NCI-H226 (cell line): ENCODE data around the gene IMMP1L.

Experiments
- DNase-seq: peaks from one replicate; pipeline ENCODE4 v3.0.0-alpha.2; 2015

Gene IMMP1L

DNA sequence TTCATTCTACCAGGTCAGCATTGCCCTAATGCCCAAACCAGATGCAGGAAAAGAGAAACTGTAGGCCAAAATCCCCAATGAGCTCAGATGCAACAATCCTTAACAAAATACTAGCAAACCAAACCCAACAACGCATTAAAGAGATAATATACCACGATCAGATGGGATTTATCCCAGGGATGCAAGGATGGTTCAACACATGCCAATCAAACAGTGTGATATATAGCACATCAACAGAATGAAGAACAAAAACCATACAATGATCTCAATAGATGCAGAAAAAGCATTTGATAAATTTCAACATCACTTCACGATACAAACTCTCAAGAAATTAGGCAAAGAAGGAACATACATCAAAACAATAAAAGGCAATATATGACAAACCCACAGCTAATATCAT is 45.0 kb downstream of the IMMP1L start:
- no peak for DNase-seq

DNA sequence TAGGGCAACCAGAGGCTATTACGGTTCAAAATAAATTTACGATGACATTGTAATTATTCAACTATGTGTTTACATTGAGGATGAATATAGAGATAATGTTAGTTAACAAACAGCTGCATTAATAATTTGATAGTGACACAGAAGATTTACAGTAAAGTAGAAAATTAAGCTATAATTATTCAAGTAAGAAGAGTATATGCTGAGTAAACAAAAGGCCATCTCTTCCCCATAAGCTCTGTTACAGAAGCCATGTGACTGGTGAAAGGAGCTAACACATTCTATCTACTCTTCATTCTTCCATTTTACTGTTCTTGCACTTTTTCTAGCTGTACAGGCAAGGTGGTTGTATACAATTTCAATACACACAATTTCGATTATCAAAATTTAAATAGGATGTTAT is 54.2 kb downstream of the IMMP1L start:
- no peak for DNase-seq

DNA sequence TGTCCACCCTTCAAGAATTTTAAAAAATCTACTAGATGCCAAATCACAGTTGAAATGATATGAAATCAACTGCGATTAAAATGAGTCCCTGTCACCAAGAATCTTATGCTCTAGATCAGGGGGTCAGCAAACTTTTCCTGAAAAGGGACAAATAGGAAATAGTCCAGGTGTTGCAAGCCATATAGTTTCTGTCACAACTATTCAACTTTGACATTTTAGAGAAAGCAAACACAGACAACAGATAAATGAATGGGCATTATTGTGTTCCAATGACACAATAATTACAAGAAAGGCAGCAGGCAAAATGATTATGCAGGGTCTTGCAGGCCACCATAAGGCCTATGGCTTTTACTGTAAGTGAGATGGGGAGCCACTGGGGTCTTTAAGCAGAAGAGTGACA is 58.6 kb downstream of the IMMP1L start:
- no peak for DNase-seq

DNA sequence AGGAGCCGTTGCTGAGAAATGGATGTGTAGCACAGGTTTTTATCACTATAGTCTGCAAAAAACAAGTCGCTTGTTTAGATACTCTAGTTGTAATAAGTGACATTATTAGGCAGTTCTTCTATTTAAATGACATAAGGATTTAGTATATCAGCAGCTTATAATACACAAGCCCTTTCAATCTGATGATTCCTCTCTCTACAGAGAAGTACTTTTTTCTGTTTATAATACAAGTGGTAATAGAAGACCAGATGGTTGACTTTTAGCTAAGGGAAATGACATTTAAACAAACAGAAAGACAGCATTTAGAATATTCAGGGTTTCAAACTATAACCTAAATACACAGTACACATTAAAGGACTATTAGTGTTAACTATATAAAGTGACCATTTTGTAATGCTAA is 60.4 kb downstream of the IMMP1L start:
- DNase-seq = no peak

DNA sequence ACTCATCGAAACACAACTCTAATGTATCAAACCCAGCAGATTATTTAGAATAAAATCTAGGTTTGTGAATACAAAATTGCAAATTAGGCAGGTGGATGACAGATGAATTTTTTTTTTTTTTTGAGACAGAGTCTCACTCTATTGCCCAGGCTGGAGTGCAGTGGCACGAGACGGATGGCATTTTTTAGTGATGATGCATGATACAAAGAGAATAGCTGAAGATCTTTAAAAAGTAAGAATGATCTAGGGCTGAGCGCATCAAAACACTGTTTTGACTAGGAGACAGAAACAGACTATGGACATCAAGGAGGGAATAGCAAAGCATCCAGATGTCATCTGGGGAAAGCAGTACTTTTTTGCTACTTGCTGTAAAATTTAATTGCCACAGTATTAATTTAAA is 63.8 kb downstream of the IMMP1L start:
- DNase-seq = no peak

DNA sequence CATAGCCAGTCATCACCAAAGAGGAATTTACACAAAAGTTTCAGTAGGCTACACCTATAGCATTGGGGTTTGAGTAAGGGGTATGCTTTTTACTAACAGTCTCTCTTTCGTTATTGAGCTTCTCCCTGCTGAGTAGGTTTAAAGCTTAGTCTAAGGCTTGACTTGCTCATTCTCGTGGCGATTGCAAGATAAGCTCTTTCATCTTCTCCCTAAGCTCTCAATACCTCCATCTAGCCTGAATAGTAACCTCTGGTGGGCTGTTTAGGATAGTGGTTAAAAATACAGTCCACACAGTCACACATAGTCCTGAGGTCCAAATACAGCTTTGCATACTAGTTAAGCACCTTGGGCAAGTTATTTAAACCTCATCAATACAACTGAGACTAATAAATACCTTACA is 65.6 kb downstream of the IMMP1L start:
- no peak for DNase-seq

DNA sequence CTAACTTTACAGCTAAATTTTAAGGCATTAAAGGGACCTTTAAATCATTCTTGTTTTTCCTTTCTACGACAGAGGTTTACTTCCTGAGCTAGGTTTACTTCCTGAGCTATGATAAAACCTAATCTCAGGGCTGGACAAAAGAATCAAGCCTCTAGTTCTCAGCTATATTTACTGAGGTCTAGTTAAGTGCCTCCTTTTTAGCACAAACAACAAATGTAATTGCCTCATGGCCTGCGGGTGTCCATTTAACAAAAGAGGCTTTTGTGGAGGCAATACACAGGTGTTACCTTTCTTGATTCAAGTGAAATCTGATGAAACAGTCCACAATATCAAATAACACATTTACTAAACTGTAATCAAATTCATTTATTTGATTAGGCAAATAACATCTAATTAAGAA is 67.3 kb downstream of the IMMP1L start:
- DNase-seq = no peak

DNA sequence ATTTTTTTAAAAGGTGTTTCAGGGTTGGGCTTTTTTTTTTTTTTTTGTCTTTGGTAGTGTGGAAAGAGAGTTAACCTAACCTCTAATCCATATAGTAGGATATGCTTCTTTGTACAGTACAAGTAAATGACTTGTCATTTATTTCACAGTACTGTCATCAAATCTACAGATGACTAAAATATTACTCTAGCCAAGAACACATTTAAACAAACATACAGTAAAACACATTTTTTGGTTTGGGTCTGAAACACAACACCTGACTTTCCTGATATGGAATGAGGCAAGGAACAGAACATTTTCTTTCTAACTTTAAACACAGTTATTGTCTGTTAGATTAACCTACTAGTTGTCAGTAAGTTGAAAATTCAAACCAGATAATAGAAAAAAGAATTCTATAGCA is 68.1 kb downstream of the IMMP1L start:
- no peak for DNase-seq

DNA sequence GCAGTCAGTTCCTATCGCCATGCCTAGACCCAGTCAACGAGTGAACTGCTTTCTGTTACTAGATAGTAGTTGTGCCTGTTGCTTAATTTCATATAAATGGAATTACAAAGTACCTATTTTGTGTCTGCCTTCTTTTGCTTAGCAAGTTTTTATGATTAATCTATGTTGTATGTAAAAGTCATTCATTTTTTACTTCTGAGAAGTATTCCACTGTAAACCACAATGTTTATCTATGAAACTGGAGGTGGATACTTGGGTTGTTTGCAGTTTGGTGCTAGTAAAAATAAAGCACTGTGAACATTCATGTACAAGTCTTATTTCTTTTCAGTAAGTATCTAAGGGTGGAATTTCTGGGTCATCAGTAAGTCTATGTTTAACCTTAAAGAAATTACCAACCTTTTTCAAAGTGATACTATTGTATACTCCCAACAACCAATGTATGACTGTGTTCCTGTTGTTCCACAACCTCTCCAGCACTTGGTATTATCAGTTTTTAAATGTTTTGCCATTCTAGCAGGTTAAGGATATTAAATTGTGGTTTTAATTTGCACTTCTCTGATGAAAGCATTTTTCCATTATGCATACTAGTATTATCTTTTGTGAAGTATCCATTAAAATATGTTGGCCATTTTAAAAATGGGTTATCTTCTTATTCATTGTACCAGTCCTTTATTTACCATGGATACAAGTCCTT is 71.5 kb downstream of the IMMP1L start:
- DNase-seq = peak; percentile 44

DNA sequence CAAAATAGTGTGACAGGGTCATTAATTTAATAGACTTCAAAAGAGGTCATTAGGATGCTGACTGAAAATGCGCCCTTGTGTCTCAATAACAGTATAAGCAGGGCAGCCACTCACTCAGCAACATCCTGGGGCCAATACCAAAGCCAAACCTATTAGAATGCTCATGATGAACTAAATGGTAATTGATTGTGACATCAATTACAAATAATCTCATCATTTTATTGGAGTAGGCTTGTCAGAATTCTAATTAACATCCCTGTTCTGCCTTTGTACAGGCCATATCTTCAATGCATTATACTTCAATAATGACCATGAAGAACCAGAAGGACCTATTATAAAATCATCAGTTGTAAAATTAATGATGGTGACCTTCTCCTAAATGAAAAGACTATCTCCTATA is 75.6 kb downstream of the IMMP1L start:
- DNase-seq = no peak

DNA sequence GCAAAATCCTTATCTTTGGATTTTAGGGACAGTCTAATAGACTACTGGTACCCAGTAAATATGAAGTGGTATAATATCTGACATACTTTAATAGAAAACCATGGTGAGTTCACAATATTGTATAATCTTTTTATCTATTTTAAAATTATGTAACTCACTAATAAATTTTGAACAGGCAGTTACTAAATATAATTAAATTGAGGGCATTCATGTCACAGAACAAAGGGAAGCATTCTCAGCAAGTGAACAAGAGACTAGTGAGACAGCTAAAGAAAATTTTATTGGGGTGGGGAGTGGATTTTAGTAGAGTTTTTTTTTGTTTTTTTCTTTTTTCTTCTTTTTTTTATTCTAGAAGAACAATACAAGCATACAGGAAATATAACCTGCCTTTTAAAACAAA is 84.8 kb downstream of the IMMP1L start:
- DNase-seq = no peak

DNA sequence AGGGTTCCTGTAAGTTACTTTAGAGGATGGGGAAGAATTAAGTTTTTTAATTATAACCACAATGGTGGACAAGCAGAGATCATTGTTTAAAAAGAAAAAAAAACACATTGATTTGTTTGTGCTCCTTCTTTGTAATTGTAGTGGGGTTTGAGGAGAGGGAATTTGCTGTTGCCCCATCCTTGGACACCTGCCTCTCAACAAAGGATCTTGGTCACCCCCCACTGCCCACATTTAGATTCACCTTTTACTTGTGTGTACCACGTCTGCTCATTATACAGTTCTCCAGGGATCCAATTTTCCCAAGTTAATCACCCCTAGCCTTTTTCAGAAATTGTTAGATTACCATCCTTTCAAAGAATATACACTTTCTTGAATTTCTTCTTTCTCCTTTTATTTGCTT is 86.7 kb downstream of the IMMP1L start:
- DNase-seq = no peak

DNA sequence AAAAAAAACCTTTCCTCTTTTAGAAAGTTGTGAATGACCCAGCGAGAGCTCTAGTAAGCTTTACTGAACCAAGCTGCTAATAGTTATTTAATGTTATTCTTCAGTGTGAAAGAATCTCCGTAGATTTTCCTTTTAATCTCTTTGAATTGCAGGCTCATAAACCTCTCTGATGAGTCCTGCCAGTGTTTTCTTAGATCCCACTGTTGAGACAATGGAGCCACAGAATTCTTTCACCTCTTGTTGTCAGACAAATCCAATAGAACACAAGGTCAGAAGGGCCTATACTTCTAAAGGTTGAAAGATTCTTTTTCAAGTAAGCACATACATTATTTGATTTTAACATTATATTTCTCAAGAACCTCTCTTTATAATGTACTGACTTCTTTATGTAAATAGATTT is 87.6 kb downstream of the IMMP1L start:
- no peak for DNase-seq

DNA sequence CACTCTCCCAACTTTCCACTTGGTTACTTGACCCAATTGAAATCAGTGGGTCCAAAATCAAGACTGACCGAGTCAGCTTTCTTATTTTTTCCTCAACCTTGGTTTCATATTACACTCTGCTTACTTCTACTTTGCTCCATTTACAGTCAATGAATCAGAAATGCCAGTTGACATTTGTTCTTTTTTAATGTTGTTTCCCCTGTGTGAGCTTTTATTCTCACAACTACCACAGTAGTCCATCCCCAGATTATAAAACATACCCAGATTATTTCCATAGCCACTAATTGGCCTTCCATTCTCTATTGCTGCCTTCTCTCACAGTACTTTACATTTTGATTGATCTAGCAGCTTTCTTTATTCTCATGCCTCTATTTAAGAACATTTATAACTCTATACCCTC is 89.8 kb downstream of the IMMP1L start:
- no peak for DNase-seq

DNA sequence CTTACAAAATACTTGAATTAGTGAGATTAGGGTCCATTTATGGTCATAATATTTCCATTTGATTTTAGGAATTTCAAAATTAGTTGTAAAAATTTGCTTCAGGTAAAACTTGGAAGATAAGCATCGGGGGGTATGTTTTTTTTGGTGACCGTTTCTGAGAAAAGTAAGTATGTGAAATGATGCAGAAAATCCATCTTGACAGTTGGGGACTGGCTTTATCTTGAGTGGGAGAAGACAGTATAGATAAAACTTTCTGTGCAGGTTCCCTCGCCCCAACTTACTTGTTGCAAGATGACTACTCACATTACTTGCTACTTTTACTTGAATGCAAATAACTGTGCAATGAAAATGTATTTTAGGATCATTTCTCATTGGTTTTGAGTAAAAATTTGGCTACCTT is 90.3 kb downstream of the IMMP1L start:
- DNase-seq = no peak

DNA sequence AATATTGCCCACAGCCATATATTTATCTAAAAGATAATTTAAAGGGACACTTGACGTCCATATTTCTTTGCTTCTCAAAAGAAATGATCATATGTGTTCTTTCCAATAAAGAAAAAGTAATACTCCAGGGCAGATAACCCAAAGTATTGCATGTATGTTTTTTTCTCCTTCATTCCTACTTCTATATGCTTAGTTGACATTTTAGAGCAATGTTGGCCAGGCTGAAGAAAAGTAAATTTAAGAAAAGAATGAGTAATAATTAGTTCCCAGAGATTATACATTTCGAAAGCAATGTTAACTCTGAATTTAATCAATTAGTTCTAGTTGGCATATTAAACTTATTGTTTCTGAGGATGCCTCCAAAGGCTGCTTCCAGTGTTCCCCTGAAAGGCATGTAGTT is 91.6 kb downstream of the IMMP1L start:
- no peak for DNase-seq

DNA sequence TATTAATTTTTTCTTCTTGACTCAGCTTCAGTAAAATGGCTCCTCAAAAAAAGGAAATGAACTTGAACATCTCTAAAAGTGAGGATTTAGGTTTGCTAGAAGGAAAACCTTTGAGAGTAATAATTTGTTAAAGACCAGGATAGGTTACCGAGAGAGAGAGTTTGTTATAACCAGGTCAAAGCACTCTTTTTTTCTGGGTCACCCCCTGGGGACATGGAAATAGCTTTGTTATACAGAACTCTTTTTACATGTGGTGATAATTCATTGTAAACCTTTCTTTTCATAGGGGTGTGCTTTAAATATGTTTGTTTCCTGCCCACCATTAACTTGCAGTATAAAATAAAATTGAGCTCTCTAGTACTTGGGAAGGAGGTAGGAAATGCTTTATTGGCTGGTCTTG is 92.1 kb downstream of the IMMP1L start:
- no peak for DNase-seq

DNA sequence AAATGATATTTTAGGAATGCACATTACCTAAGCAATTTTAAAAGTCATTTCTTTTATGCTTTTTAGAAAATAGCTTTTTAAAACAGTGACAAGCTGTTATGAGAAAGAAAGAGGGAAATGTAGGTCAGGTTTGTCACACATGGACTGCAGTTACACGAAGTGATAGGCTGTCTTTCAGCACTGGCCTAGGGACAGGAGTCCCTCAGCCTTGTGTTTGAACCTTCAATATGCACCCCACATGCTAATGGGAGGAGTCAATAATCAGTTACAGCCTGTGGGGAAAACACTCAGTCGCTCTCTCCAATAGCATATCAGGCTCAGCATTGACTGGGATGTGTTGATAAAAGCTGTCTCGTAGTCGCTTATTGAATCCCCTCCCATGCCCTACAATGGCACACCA is 94.0 kb downstream of the IMMP1L start:
- no peak for DNase-seq

DNA sequence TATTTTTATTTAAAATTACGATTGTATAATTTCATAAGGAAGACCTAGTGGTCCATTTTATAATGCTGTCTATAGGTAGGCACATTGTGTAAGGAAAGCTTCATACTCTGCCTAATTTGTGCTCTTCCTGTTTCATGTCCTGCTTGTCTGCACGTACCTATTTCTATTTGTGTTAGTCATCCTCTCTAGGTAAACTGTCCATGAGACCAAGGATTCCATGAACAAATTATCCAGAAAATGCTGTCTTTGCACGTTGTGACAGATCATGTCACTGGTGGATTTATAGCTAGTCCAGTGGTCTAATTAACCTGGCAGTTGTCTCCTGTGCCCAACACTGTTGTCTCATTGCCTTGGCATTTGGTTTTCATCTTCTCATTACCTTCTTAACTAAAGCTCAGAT is 95.1 kb downstream of the IMMP1L start:
- DNase-seq = no peak

DNA sequence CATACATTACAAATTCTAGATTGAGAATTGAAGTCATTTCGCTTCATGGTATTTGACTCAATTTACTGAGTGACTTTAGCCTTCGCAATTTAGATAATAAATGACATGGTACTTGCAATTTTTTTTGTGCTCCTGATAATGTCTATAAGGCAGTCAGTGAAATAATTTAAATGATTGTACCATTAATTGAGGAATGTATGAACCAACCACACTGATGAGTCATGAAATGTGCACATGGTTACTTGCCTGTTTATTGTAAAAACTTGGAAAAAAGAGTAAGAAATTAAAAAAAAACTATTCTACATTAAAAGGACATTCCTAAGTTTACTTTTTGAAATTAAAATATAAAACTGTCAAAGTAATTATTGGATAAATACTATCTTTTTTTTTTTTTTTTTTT is 96.5 kb downstream of the IMMP1L start:
- no peak for DNase-seq

DNA sequence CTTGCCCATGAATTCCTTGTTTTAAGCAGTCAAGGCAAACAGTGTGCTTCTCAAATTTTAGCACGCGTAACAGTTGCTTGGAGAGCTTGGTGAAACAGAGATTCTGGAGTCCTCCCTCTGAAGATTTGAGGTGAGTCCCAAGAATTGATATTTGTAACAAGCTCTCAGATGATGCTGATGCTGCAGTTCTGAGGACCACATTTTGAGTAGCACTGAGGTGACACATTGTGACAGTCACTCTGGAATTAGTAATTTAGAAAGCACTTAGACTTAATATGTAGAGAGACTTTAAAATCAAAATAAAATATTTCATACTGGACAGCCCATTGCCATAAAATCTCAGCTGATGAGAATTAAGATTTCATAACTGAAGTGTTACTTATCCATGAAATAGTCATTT is 101.2 kb downstream of the IMMP1L start:
- DNase-seq = no peak

DNA sequence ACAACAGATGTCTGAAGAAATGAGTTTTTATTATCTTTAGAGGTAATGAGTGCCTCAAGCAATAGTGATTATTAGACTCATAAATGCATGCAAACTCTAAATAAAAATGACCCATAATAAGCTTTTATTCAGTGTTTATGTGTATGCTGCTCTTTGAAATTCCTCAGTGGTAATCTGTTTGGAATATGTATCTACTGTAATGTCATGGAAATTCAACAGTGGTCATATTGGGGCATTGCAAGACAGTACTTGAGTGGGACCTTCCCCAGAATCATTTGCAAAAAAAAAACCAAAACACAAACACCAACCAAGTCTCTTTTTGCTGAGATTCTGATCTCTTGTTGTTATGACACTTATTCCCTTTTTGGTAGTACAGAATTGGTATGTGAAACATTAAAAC is 104.8 kb downstream of the IMMP1L start:
- no peak for DNase-seq

DNA sequence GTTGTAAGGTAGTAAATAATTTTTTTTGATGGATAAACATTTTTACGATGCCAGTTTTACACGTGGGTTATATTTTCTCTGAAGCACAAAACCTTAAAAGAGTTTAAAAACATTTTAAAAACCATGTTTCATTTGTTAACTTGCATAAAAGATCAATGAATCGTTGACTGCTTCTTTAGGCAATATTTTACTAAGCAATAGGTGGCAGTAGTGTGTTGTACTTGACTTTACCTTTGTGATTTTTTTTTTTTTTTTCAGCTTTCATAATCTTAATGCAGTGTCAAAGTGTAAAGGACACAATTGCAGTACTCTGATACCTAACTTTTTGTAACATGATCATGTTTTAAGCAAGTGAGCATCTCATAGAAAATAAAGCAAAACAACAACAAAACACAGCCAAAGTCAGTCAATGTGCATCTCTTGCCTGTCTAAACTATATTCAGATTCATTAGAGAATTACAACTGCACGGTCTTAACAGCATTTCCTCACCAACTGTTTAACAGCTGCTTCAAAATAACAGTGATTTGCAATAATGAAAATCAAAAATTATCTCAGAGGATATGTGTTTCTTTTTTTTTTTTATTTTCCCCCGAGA is 112.1 kb downstream of the IMMP1L start:
- no peak for DNase-seq

DNA sequence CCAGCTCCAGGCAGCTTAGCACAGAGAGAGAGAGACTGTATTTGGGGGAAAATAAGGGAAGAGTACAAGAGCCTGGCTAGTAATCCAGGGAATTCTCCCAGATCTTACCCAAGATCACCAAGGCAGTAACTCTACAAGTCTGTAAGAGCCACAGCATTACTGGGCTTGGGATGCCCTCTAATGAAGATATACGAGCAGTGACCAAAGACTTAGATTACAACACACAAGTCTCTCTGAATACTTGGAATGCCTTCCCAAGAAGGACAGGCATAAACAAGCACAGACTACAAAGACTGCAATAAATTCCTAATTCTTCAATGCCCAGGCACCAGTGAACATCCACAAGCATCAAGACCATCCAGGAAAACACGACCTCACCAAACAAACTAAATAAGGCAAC is 122.0 kb downstream of the IMMP1L start:
- no peak for DNase-seq

DNA sequence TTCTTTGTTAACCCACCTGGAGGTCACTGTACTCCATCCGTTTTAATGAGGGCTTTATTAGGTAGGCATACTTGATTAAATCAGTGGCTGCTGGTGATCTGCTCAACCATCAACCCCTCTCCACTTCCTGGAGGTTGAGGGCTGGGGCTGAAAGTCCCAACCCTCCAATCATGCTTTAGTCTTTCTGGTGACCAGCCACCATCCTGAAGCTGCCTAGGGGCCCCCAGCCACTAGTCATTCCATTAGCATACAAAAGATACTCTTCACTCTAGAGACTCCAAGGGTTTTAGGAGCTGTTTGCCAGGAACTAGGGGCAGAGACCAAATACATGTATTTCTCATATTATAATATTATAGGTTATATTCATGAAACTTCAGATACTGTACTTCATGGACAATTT is 126.3 kb downstream of the IMMP1L start:
- DNase-seq = no peak
